Smooth muscle cell (in vitro differentiated cells): ENCODE data around the gene PDE4D. TPM values are rescaled to one million over a fixed set of nuclear protein-coding genes. Genes with fewer than 3 reads are reported as not detected.

Source experiments
- DNase-seq: peaks from one replicate; lab custom pipeline; 2025; ENCODE audit not compliant: unreplicated experiment; lab: John Stamatoyannopoulos, UW
- H2AFZ ChIP-seq: fragments of 200-600 bp; sonication (generic); 2 replicates; pipeline ENCODE4 v1.6.0; 2016; ENCODE audit warnings: antibody characterized with exemption, low read depth, mild to moderate bottlenecking
- H3F3A ChIP-seq: fragments of 200-600 bp; sonication (generic); 2 replicates; pipeline ENCODE4 v1.6.0; 2017; ENCODE audit warnings: antibody characterized with exemption, low read depth
- H3K27ac ChIP-seq: fragments of 200-600 bp; sonication (generic); 2 replicates; pipeline ENCODE4 v1.5.1; 2016; ENCODE audit warnings: low read depth, mild to moderate bottlenecking
- H3K27me3 ChIP-seq: fragments of 200-600 bp; sonication (generic); 2 replicates; pipeline ENCODE4 v1.6.1; 2016; ENCODE audit warnings: low read depth, mild to moderate bottlenecking
- H3K36me3 ChIP-seq: fragments of 200-600 bp; sonication (generic); 2 replicates; pipeline ENCODE4 v1.5.1; 2016; ENCODE audit warnings: low read depth
- H3K4me1 ChIP-seq: fragments of 200-600 bp; sonication (generic); 2 replicates; pipeline ENCODE4 v1.5.1; 2016; ENCODE audit warnings: low read depth
- H3K4me2 ChIP-seq: fragments of 200-600 bp; sonication (generic); 2 replicates; pipeline ENCODE4 v1.6.0; 2016; ENCODE audit warnings: mild to moderate bottlenecking
- H3K4me3 ChIP-seq: fragments of 200-600 bp; sonication (generic); 2 replicates; pipeline ENCODE4 v1.5.1; 2016; ENCODE audit warnings: mild to moderate bottlenecking
- H3K79me2 ChIP-seq: fragments of 200-600 bp; sonication (generic); 2 replicates; pipeline ENCODE4 v1.6.0; 2016; ENCODE audit warnings: low read depth, mild to moderate bottlenecking
- H3K9ac ChIP-seq: fragments of 200-600 bp; sonication (generic); 2 replicates; pipeline ENCODE4 v1.6.0; 2016; ENCODE audit warnings: low read depth
- H3K9me3 ChIP-seq: fragments of 200-600 bp; sonication (generic); replicated peaks from 2 replicates; pipeline ENCODE4 v1.5.1; 2016; ENCODE audit warnings: low read depth
- H4K20me1 ChIP-seq: fragments of 200-600 bp; sonication (generic); 2 replicates; pipeline ENCODE4 v1.6.0; 2016; ENCODE audit warnings: low read depth
- WGBS: methylation state at CpG from one replicate; pipeline ENCODE4 v1.1.7; 2016; ENCODE audit warnings: low lambda C conversion rate; 5-methylcytosine and 5-hydroxymethylcytosine counted together
- polyA plus RNA-seq: library from polyadenylated mRNA; unstranded; fragments of >200 nt; fragmentation: Nextera tagmentation; extraction: Ambion mirVana; gene quantifications from 2 replicates; pipeline ENCODE4 v1.2.1, GENCODE V29; 2016
- total RNA-seq: library from RNA; depleted of rRNA; stranded (reverse); fragments of >200 nt; gene quantifications from 2 replicates; pipeline ENCODE4 v1.2.3, GENCODE V29; 2014
- TF ChIP-seq, protein P1 (sequence below): fragments of 200-600 bp; sonication (generic); IDR thresholded peaks from 2 replicates; pipeline ENCODE4 v1.5.1; 2017; ENCODE audit warnings: borderline replicate concordance, mild to moderate bottlenecking, antibody characterized with exemption; ENCODE audit not compliant: insufficient read depth, poor library complexity, severe bottlenecking

PDE4D gene
- total and polyA plus RNA-seq, 2 experiments from 2014 or later, result 16.4 to 61.0 TPM

DNA sequence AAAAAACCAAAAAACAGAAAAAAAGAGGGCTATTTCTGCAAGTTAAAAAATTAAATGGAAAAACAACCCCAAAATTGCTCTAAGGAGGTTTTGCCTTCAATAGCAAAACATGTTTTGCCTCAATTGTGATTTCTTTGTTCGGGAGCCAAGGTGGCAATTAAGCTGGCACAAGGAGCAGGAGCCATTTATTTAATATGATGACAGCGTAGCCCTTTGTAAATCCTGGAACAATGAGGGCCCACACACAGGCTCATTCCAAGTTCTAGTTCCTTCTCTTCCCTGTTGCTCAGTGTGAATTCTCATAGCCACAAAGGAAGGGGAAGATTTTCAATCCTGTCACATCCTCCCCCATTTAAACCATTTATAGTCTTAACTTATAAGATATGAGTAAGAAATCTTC lies 353.2 kb downstream of the PDE4D start:
- H2AFZ ChIP-seq, result no peak overlapping the region
- no peak overlapping the region for H3K4me3 ChIP-seq
- 90% methylated on average over 2 of the region's 2 CpGs for WGBS
- no peak overlapping the region for H3K4me2 ChIP-seq
- no peaks in the 10 kb centered on the region for H3K4me1 ChIP-seq
- no peaks in the 10 kb centered on the region for H3F3A ChIP-seq
- H3K36me3 ChIP-seq, result no peaks in the 10 kb centered on the region
- H4K20me1 ChIP-seq, result peaks cover 50% of the 10 kb centered on the region
- no peak overlapping the region for H3K9ac ChIP-seq
- H3K27me3 ChIP-seq, result no peaks in the 10 kb centered on the region
- H3K27ac ChIP-seq, result no peak overlapping the region
- H3K9me3 ChIP-seq, result no peaks in the 10 kb centered on the region
- DNase-seq, result no peak
- no peaks in the 10 kb centered on the region for H3K79me2 ChIP-seq
- TF ChIP-seq, protein P1, sequence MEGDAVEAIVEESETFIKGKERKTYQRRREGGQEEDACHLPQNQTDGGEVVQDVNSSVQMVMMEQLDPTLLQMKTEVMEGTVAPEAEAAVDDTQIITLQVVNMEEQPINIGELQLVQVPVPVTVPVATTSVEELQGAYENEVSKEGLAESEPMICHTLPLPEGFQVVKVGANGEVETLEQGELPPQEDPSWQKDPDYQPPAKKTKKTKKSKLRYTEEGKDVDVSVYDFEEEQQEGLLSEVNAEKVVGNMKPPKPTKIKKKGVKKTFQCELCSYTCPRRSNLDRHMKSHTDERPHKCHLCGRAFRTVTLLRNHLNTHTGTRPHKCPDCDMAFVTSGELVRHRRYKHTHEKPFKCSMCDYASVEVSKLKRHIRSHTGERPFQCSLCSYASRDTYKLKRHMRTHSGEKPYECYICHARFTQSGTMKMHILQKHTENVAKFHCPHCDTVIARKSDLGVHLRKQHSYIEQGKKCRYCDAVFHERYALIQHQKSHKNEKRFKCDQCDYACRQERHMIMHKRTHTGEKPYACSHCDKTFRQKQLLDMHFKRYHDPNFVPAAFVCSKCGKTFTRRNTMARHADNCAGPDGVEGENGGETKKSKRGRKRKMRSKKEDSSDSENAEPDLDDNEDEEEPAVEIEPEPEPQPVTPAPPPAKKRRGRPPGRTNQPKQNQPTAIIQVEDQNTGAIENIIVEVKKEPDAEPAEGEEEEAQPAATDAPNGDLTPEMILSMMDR, result no peak

- no peak overlapping the region for H2AFZ ChIP-seq
- H3K9ac ChIP-seq, result no peak overlapping the region
- no peaks in the 10 kb centered on the region for H3K27me3 ChIP-seq
- TF ChIP-seq, protein P1, result no peak
- no peaks in the 10 kb centered on the region for H3K79me2 ChIP-seq
- H3K4me1 ChIP-seq, result no peaks in the 10 kb centered on the region
- no peaks in the 10 kb centered on the region for H3K36me3 ChIP-seq
- H3F3A ChIP-seq, result no peaks in the 10 kb centered on the region
- no peak overlapping the region for H3K4me2 ChIP-seq
- H3K27ac ChIP-seq, result no peak overlapping the region
- no peak overlapping the region for H3K4me3 ChIP-seq
- no peak for DNase-seq
- H3K9me3 ChIP-seq, result no peaks in the 10 kb centered on the region
- H4K20me1 ChIP-seq, result peaks cover 44% of the 10 kb centered on the region
These were observed 354.8 kb downstream of the PDE4D start for GRCh38 chr5:59538750-59539121.

DNA sequence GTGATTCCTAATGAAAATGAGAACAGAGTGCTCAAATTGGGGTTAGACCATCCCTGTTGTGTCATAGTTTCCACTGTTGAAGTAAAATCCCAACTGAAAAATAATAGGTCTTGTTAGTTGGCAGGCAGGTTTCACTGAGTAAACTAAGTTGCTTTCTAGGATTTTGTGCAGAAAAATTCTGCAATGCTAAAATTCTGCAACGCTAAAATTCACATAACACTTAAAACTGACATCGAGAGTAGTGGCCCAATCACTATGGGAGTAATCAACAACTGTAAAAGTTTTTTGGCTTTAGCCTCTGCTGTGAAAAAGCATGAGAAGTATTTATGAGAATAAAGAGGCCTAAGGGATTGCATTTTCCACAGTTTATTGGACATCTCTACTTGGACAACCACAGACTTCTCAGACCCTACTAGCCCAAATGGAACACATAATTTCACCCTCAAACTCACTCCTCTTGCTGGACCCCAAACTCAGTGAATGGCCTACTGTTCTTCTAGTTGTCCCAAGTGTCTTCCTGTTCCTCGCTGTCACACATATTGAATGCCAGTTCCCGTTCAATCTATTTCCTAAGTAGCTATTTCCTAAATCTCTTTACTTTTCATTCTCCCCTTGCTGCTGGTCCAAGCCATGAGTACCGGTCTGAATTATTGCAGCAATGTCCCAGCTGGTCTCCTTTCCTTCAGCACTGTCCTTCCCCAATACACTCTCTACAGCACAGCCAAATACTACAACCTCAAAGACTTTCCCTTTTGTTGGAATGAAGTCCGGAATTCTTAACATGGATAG lies 355.4 kb downstream of the PDE4D start:
- H3K9ac ChIP-seq, result no peak overlapping the region
- H3K4me1 ChIP-seq, result no peaks in the 10 kb centered on the region
- no peak for DNase-seq
- H3K36me3 ChIP-seq, result no peaks in the 10 kb centered on the region
- no peaks in the 10 kb centered on the region for H3K79me2 ChIP-seq
- WGBS, result 90% methylated on average over 6 of the region's 6 CpGs
- H3F3A ChIP-seq, result no peaks in the 10 kb centered on the region
- H2AFZ ChIP-seq, result no peak overlapping the region
- no peaks in the 10 kb centered on the region for H3K27me3 ChIP-seq
- TF ChIP-seq, protein P1, result no peak
- H3K9me3 ChIP-seq, result no peaks in the 10 kb centered on the region
- no peak overlapping the region for H3K27ac ChIP-seq
- no peak overlapping the region for H3K4me3 ChIP-seq
- peaks cover 43% of the 10 kb centered on the region for H4K20me1 ChIP-seq
- H3K4me2 ChIP-seq, result no peak overlapping the region

DNA sequence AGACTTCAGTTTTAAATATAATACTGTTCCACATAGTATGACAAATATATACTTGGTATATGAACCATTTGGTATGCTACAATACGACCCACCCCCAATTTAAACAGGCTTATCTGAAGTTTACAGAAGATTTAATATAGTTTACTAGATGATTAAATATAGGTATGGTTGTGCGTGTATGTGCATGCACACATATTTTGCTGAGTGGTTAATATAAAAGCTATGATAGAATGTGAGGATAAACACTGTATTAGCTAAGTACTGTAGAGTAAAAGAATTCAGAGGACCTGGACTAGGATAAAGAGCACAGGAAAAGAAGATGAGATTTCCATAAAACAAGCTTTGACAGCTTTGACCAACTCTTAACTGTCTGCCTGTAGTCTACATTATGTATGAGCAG lies 356.7 kb downstream of the PDE4D start:
- Histone ChIP-seq H3K4me2 (no peak overlapping the region), H3K9me3 (no peaks in the 10 kb centered on the region), H3K9ac (no peak overlapping the region), H3F3A (no peaks in the 10 kb centered on the region), H3K27ac (no peak overlapping the region), H3K4me1 (no peaks in the 10 kb centered on the region), H3K4me3 (no peak overlapping the region), H3K36me3 (no peaks in the 10 kb centered on the region), H2AFZ (no peak overlapping the region), H3K79me2 (no peaks in the 10 kb centered on the region), H3K27me3 (no peaks in the 10 kb centered on the region), H4K20me1 (peaks cover 34% of the 10 kb centered on the region)
- TF ChIP-seq, protein P1, result no peak
- no peak for DNase-seq
- WGBS, result 85% methylated on average over 2 of the region's 2 CpGs
